K562 (cell line): ENCODE measurements around the gene ILF3. TPM values are rescaled to one million over a fixed set of nuclear protein-coding genes. Genes with fewer than 3 reads are reported as not detected.

Experiments
- ATAC-seq: fragments of 200-7000 bp; cut with Tn5 transposase; 3 replicates; pipeline ENCODE4 v1.9.1; 2020; ENCODE audit warnings: moderate library complexity
- BruUV-seq: library from RNA; stranded (reverse); fragments of 400-500 nt; replicated peaks from 2 replicates; lab custom pipeline; 2021; lab: Mats Ljungman, UMichigan
- CTCF ChIA-PET: fragments of 300-600 bp; formaldehyde crosslinking; extraction: SDS; loops from one replicate; lab custom pipeline; 2021; ENCODE audit warnings: low intra/inter-chr PET ratio; lab: Yijun Ruan, JAX
- POLR2A ChIA-PET: fragments of 300-600, 350-650 bp; sonication (Branson Sonifier 250); formaldehyde crosslinking; extraction: SDS; loops from one replicate; lab custom pipeline; 2021; ENCODE audit warnings: antibody characterized with exemption, inconsistent platforms; lab: Yijun Ruan, JAX
- DNase-seq, 4 experiments: peaks; one replicate each; pipeline versions ENCODE4 v3.0.0 to v3.0.0-alpha.2; 2011 to 2018; ENCODE audit warnings: low spot score in 3 of 4, mixed read lengths in 3 of 4; ENCODE audit errors: extremely low read depth in 1 of 4
- FAIRE-seq: peaks from 2 replicates; lab custom pipeline; 2011; peaks lifted over from hg19 to GRCh38; lab: Jason Lieb, UNC
- H2AFZ ChIP-seq: 2 replicates; pipeline ENCODE4 v1.6.0; 2011; ENCODE audit warnings: low read depth, low read length, control low read depth, inconsistent platforms
- H3K27ac ChIP-seq: fragments of 200-600 bp; 3 replicates; pipeline ENCODE4 v1.8.0; 2011; ENCODE audit warnings: low read depth, mild to moderate bottlenecking, control low read depth, inconsistent platforms, low read length, moderate library complexity, mixed read lengths; ENCODE audit errors: extremely low read depth
- H3K27me3 ChIP-seq, 2 experiments: fragments of 300-600 bp in 1 of 2; 2 replicates in 1 of 2; 3 replicates in 1 of 2; pipeline versions ENCODE4 v1.6.0 to v1.8.0; 2011; ENCODE audit warnings: inconsistent platforms in 2 of 2, low read length in 2 of 2, mild to moderate bottlenecking in 1 of 2, mixed read lengths in 1 of 2, moderate library complexity in 1 of 2; ENCODE audit not compliant: control insufficient read depth in 2 of 2, insufficient read depth in 2 of 2
- H3K36me3 ChIP-seq: fragments of 300-600 bp; 3 replicates; pipeline ENCODE4 v1.8.0; 2011; ENCODE audit warnings: mild to moderate bottlenecking, low read length, inconsistent platforms; ENCODE audit not compliant: control insufficient read depth, insufficient read depth
- H3K4me1 ChIP-seq, 2 experiments: fragments of 200-600 bp in 1 of 2; replicated peaks in 1 of 2; 2 replicates in 1 of 2; 3 replicates in 1 of 2; pipeline versions ENCODE4 v1.5.1 to v1.8.0; 2011; ENCODE audit warnings: inconsistent platforms in 2 of 2, low read length in 2 of 2, mild to moderate bottlenecking in 1 of 2, mixed read lengths in 1 of 2, moderate library complexity in 1 of 2; ENCODE audit not compliant: control insufficient read depth in 2 of 2, insufficient read depth in 2 of 2
- H3K4me2 ChIP-seq: 2 replicates; pipeline ENCODE4 v1.6.1; 2011; ENCODE audit warnings: low read length, control low read depth, inconsistent platforms, mixed read lengths; ENCODE audit not compliant: insufficient read depth
- H3K4me3 ChIP-seq: fragments of 200-600 bp; sonication (generic), shearing (Covaris generic); 2 replicates; pipeline ENCODE4 v1.5.1; 2016; ENCODE audit warnings: control low read depth, inconsistent platforms
- H3K79me2 ChIP-seq: fragments of 200-600 bp; 3 replicates; pipeline ENCODE4 v1.8.0; 2011; ENCODE audit warnings: low read length, inconsistent platforms; ENCODE audit not compliant: control insufficient read depth, insufficient read depth
- H3K9ac ChIP-seq, 2 experiments: 2 replicates each; pipeline versions ENCODE4 v1.6.0 to v1.6.1; 2011; ENCODE audit warnings: low read depth in 2 of 2, low read length in 2 of 2, control low read depth in 1 of 2, inconsistent platforms in 1 of 2, mild to moderate bottlenecking in 1 of 2, mixed read lengths in 1 of 2; ENCODE audit not compliant: insufficient read depth in 1 of 2
- H3K9me1 ChIP-seq: one replicate; pipeline ENCODE4 v1.6.0; 2011; ENCODE audit warnings: inconsistent platforms, mild to moderate bottlenecking, low read length, moderate library complexity; ENCODE audit not compliant: control insufficient read depth, insufficient read depth
- H3K9me3 ChIP-seq: replicated peaks from 2 replicates; pipeline ENCODE4 v1.5.1; 2011; ENCODE audit warnings: low read depth, low read length, inconsistent platforms; ENCODE audit not compliant: control insufficient read depth, insufficient read depth
- H4K20me1 ChIP-seq: replicated peaks from 2 replicates; pipeline ENCODE4 v1.6.1; 2011; ENCODE audit warnings: low read length, inconsistent platforms, mixed read lengths; ENCODE audit not compliant: control insufficient read depth, insufficient read depth
- ARID4B ChIP-seq: sonication (generic); formaldehyde crosslinking; IDR thresholded peaks from 2 replicates; pipeline ENCODE4 v1.8.0; 2022; ENCODE audit warnings: mild to moderate bottlenecking, missing genetic modification reagents
- IRF2 ChIP-seq: sonication (generic); formaldehyde crosslinking; IDR thresholded peaks from 2 replicates; pipeline ENCODE4 v1.8.1; 2022; ENCODE audit warnings: mild to moderate bottlenecking, missing genetic modification reagents
- KHSRP ChIP-seq: fragments of 450-650 bp; IDR thresholded peaks from 2 replicates; pipeline ENCODE4 v1.6.1; 2017
- POU5F1 ChIP-seq: fragments of 150-350 bp; IDR thresholded peaks from 2 replicates; pipeline ENCODE4 v1.6.1; 2014; ENCODE audit warnings: borderline replicate concordance, low read length, low read depth, mild to moderate bottlenecking; ENCODE audit not compliant: partially characterized antibody
- WGBS: fragments of 100-300 bp; shearing (Covaris generic); methylation state at CpG from one replicate; pipeline ENCODE4 v1.1.6; 2016; ENCODE audit warnings: low coverage, mixed read lengths; ENCODE audit not compliant: insufficient coverage; ENCODE audit errors: missing lambda C conversion rate; 5-methylcytosine and 5-hydroxymethylcytosine counted together
- in situ Hi-C: fragments of 300-500 bp; cut with MboI; formaldehyde crosslinking; loops from 4 replicates; pipeline ENCODE4 v1.15.0; 2018; ENCODE audit warnings: inconsistent platforms, mixed read lengths
- intact Hi-C: fragments of 100-400 bp; cut with micrococcal nuclease; formaldehyde crosslinking; loops from 2 replicates; pipeline ENCODE4 v1.14.2; 2022
- polyA plus RNA-seq, 8 experiments: library from polyadenylated mRNA; depleted of rRNA in 4 of 8; stranded (reverse) in 5 of 8; unstranded in 3 of 8; fragments of >200 nt; fragmentation: Nextera tagmentation in 2 of 8; fragmentation: Illumina TruSeq in 1 of 8; extraction: Ambion mirVana in 2 of 8; extraction: Trizol in 1 of 8; gene quantifications; 2 replicates each; pipeline versions ENCODE4 v1.2.1 to v1.2.3, GENCODE V29; 2011 to 2014; ENCODE audit warnings: inconsistent platforms in 1 of 8, missing spikeins in 1 of 8
- total RNA-seq, 7 experiments: library from RNA; depleted of rRNA in 6 of 7; stranded (reverse); fragments of >200 nt in 6 of 7; fragmentation: Illumina TruSeq in 2 of 7; extraction: Trizol in 2 of 7; gene quantifications; 2 replicates each; pipeline versions ENCODE4 v1.2.1 to v1.2.3, GENCODE V29; 2011 to 2021; ENCODE audit warnings: low replicate concordance in 1 of 7

ILF3 gene
- total and polyA plus RNA-seq, 9 of the 15 experiments (the other 6 are each of a cell fraction or from before 2014, with no cell fraction given) = 26.0 to 453 (median 175) TPM

- H3K4me1 ChIP-seq = peaks cover 48 to 57% of the 10 kb centered on the region in 2 experiments
- no peak overlapping the region for H3K4me3 ChIP-seq
- peak overlapping the region; percentile 60; the same call in 2 of the 3 replicates for H3K27ac ChIP-seq
- BruUV-seq = no TSS peak
- FAIRE-seq = no peak
- peaks cover 96% of the 10 kb centered on the region for H3K79me2 ChIP-seq
- peak overlapping the region in 1 of 2 experiments; percentile 78; a peak in 2 of 4 replicates for H3K9ac ChIP-seq
- no peak for TF ChIP-seq POU5F1
- no peak for TF ChIP-seq KHSRP
- TF ChIP-seq ARID4B = no peak
- TF ChIP-seq IRF2 (CRISPR knock-in tag) = 0 out of 2 replicates have a peak, but pooled peaks have one; percentile 51
- no peaks in the 10 kb centered on the region for H3K9me3 ChIP-seq
- ChIA-PET POLR2A (no interaction called here), CTCF (no interaction called here)
- 94% methylated on average over 9 of the region's 9 CpGs for WGBS
- intact Hi-C loops = loop anchor here (2.0 kb wide), 1 partner anchor 19 kb away; the partner anchor contains the start of gene DNM2
- H3K36me3 ChIP-seq = peaks cover 12% of the 10 kb centered on the region; the same call in 2 of the 3 replicates
- peaks cover 26% of the 10 kb centered on the region for H4K20me1 ChIP-seq
- no peak overlapping the region for H2AFZ ChIP-seq
- H3K9me1 ChIP-seq = no peaks in the 10 kb centered on the region
- H3K27me3 ChIP-seq = no peaks in the 10 kb centered on the region
- ATAC-seq = no peak
- H3K4me2 ChIP-seq = no peak overlapping the region; the same call in 1 of the 2 replicates
- in situ Hi-C loops = no loop called here
- DNase-seq = peak in 1 of 4 experiments; percentile 2
Measured at GRCh38 chr19:10737722-10738121, 83.6 kb downstream of the ILF3 start.
